Stimulated activated CD8-positive, alpha-beta memory T cell treated with anti-CD3 and anti-CD28 coated beads, Interleukin-7, amount 100 ng/mL, for 48 hours (primary cell): ENCODE data around the gene RIMBP2.

ENCODE experiments used
- DNase-seq, 2 donors: peaks; one replicate each; pipeline ENCODE4 v3.0.0-alpha.2; 2020; ENCODE audit warnings: low read depth in 1 of 2; ENCODE audit errors: extremely low read depth in 1 of 2

Gene RIMBP2

GRCh38 chr12:130491421-130492357 lies 224.4 kb downstream of the RIMBP2 start:
- DNase-seq = no peak

GRCh38 chr12:130490674-130491073 lies 225.4 kb downstream of the RIMBP2 start:
- no peak for DNase-seq

- no peak for DNase-seq
Measured at GRCh38 chr12:130489293-130489692, 226.8 kb downstream of the RIMBP2 start.

DNA sequence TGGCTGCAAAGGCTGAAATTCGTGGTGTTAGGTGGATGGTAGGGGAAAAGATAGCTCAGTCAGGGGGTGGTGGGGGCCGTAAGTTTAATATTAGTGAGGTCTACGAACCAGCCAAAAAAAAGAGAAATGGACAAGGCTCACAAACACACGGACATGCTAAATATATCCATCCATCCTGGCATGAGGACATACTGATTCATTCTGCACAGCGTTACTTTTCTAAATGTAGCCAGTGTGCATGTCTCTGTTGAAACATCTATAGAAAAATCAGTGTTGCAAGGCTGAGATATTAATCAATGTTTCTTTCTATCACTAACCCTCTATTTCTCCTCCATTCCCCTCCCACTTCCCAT lies 227.8 kb downstream of the RIMBP2 start:
- DNase-seq = no peak

- DNase-seq = no peak
Measured at GRCh38 chr12:130487636-130488357, 228.3 kb downstream of the RIMBP2 start.

DNA sequence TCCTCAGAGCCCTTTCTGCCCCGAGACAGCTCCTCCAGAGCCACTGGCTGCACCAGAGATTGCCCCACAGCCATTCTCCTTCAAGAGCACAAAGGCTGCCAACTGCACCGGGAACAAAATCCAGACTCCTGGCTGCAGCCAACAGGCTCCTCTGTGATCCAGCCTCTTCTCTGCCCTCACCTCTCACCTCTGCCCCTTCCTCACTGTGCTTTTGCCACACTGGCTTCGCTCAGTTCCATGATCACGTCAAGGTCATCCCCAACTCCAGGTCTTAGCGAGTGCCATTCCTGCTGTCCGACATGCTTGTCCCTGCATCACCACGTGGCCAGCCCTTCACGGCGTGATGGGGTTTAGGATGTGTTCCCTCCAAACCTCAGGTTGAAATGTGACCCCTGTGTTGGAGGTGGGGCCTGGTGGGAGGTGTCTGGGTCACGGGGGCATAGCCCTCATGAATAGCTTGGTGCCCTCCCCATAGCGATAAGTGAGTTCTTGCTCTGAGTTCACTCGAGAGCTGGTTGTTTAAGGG lies 229.1 kb downstream of the RIMBP2 start:
- DNase-seq = no peak

DNA sequence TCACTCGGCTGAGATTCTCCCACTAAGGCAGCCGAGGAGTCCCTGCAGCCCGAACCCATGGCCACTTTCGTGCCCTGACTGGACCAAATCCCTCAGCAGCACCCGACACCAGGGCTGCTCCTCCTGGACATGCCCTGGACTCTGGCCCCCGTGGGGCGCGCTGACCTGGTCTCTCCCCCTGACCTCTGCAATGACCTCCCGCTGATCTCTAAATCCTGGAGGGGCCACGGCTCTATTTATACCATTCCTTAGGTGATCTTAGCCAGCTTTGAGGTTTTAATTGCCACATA lies 230.0 kb downstream of the RIMBP2 start:
- no peak for DNase-seq

DNA sequence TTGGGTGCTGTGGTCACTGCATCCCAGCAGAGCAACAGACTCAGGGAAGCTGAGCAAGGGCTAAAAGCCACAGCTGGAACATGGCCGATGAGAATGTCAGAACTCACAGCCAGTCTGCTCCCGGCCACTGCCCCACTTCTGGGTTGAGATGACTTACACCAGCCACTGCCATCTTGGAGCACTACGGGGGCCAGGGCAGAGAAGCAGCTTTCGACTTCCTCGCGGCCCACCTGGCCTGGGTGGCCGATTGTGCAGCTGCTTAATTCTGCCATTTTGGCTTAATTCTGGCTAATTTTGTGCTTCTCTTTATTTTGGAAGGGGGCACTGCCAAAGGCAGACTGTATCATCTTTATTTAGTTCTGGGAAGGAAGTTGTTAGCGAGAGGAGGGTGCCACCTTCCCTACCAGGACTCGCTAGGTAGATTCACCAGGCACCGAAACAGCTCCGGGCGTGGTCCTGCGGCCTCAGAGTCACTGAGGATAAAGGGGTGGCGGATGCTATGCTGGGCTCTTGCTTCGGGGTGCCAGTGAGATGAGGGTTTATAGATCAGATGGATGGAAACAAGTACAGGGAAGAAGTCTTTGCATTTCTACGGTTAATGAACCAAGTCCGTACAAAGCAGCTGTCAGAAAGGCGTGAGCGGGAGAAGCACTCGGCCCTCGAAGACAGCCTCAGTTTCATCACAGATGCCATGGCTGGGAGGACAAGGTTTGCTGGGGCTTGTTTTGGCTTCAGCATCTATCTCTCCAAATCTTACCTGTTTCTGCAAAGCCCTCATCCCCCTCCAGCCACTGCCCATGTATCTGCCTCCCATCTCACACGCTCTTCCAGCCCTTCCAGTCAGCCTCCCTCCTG lies 230.6 kb downstream of the RIMBP2 start:
- no peak for DNase-seq

DNA sequence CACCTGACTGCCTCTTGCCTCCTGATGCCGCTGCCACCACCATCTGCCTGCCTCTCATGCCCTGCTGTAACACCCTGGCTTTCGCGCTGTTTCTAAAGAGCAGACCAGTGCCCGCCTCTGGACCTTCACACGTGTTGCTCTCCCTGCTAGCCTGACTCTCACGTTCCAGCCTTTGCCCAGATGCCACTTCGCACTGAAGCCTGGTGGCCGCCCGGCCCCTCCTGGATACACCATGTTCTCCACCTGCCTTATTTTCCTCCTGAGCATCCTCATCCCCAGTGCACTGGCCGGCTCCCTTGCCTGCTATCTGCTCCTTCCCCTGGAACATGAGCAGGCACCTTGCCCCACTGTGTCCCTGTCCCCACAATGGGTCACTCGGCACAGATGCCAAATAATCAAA lies 231.9 kb downstream of the RIMBP2 start:
- no peak for DNase-seq

- DNase-seq = no peak
Measured at GRCh38 chr12:130483616-130484180, 232.4 kb downstream of the RIMBP2 start.

- DNase-seq = no peak
Measured at GRCh38 chr12:130482448-130482847, 233.7 kb downstream of the RIMBP2 start.

GRCh38 chr12:130481392-130481879 lies 234.7 kb downstream of the RIMBP2 start:
- no peak for DNase-seq

GRCh38 chr12:130480887-130481286 lies 235.2 kb downstream of the RIMBP2 start:
- DNase-seq = no peak

- no peak for DNase-seq
Measured at GRCh38 chr12:130480231-130480630, 235.9 kb downstream of the RIMBP2 start.

- DNase-seq = no peak
Measured at GRCh38 chr12:130479401-130480125, 236.5 kb downstream of the RIMBP2 start.

GRCh38 chr12:130478786-130479185 lies 237.3 kb downstream of the RIMBP2 start:
- no peak for DNase-seq

DNA sequence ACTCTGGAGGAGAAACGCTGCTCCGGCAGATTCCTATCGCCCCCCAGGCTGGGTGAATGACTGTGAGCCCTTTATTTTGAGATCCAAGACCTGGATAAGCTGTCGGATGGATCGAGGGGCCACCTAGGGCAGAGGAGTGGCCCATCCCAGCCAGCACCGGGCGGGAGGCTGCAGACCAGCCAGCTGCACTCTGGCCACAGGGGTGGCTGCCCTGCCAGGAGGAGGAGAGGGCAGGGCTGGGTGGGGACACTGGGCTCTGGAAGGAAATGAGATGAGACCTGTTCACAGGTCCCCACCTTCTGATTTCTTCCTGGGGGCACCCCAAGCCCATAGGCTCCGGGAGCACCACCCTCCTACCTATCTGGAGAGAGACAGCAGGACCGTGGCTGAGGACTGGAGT lies 238.4 kb downstream of the RIMBP2 start:
- DNase-seq = no peak

DNA sequence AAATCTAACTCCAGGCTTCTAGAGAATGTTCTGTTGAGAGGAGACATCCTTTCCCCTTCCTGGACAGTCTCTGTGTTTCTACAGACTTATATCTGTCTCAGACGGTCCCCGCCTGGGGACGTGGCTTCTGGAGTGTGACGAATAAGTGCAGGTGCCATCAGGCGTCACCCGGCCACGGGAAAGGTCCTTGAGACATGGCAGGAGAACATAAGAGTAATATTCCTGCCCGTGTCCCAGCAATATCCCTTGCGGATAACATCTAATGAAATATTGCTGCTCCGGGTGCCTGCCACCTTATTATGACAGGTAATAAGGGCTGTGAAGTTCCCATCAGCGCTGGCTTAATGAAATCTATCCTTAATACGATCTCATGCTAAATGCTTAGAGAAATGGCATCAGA lies 238.8 kb downstream of the RIMBP2 start:
- DNase-seq = no peak

DNA sequence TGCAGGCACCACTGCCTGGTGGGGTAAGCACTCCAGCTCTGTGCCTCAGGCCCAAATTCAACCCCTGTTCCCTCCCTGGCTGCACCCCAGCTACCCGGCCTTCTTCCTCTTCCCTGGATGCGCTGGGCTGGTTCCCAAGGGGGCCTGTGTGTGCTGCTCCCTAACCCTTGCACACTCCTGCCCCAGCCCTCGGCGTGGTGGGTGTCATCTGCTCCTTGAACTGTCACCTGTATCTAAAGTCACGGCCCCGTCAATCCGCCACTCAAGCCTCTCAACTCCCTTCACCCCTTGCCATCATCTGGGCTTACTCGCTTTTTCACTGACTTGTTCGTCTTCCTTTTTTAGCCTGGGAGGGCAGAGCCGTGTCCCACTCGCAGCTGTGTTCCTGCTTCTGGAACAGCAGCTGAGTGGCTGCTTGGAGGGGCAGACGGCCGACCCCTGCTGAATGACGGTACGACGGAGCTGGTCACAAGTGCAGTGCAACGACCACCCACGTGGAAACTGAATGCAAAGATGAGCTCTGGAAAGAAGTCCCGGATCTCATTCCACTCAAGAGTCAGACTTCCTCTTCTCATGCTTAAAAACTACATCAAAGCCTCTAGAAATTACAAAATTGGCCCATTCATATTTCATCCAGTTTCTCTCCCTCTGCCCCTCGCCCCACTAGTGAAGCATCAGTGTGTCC lies 239.5 kb downstream of the RIMBP2 start:
- no peak for DNase-seq
